RCC 7860 (cell line): ENCODE data around the gene FICD.

Experiments used
- DNase-seq: peaks from one replicate; pipeline ENCODE4 v3.0.0-alpha.2; 2015; ENCODE audit warnings: low spot score
- FAIRE-seq: peaks from 2 replicates; lab custom pipeline; 2012; peaks lifted over from hg19 to GRCh38; lab: Jason Lieb, UNC

FICD gene

DNA sequence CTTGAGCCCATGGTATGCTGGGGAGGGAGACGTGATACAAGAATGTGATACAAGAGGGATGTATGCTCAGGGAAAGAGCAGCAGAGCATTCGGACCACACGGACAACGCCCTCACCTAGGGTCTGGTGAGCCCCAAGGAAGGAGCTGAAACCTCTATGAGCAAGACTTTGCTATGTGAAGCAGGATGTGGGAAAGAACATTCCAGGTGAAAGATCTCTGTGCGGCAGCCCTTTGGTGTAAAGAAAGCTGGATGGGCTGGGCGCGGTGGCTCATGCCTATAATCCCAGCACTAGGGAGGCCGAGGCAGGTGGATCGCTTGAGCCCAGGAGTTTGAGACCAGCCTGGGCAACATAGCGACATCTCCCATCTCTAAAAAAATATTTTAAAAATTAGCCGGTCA is 16.9 kb upstream of the FICD start:
- DNase-seq (no peak), FAIRE-seq (no peak)

DNA sequence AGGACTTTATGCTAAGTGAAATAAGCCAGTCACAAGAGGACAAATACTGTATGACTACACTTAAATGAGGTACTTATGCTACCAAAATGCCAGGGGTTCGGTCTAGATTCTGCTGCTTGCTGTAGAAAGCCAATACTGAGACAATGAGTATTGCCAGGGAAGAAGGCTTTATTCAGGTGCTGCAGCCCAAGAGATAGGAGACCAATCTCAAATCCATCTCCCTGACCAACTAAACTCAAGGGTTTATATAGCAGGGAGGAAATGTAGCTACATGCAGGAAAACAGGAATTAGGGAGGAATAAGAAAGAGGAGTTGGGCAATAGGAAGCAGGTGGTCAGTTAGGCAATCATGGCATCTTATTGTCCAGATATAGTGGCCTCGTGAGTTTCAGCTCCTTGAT is 12.2 kb upstream of the FICD start:
- FAIRE-seq: no peak

DNA sequence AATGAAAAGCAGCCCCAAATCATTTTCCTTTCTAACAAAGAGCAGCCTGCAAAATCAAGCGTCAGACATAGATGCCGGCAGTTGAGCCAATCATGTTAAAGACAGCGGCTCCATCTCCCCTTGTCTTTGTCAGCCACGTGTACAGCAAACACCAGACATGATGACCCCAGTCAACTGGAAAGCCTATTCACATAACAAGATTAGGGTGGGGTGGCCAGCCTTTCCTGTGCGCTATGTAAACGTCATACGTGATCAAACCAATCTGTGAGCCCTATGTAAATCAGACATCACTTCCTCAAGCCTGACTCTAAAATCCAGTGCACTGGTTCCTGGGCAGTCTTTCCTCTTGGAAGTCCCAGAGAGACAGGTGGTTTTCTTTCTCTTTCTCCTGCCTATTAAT is 9.9 kb upstream of the FICD start:
- FAIRE-seq: no peak
- no peak for DNase-seq

More for the DNA sequence above, 12.2 kb upstream of the FICD start:
- no peak for DNase-seq

DNA sequence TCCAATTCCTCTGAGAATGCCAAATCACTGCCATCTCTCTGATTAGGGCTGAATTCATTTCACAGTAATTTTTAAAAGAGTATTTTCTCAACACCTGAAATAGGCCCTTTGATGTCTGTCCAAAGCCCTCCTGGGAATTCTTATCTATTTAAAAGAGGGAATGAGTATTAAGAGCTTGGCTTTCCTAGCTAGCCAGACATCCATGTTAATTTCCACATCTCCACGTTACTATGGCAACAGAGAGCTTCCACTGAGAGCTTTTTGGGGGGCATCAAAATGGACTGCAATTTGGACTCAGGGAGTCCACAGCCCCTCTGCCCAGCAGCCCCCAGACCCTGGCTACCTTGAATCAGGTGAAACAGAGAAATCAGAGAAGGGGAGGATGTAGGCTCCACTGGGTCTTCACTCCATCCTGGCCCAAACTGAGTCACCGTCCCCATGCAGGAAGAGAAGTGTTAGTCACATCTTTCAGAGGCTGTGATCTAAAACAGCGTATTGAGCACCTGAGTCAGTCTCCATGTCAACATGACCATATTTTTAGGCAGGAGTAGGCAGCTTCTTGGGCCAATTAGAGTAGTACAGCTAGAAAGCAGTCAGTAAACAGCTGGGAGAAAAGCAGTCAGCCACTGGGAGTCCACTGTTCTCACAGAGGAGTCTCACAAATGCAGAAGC is 7.0 kb upstream of the FICD start:
- FAIRE-seq (no peak), DNase-seq (peak; percentile 60)

DNA sequence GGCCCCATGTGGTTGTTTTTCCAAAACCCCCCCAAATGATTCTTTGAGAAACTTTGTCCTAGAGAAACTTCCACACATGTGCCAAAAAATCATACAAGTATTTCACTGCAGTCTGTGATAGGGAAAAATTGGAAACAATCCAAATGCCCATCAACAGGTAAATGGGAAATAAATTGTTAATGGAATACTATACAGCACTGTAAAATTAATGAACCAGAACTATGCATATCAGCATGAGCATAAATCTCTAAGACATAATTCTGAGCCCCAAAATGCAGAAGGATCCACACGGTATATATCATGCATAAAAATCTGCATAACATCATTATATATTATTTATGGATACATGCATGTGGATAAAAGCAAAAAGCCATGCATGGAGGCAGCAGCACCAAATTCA is 5.3 kb upstream of the FICD start:
- DNase-seq (no peak), FAIRE-seq (no peak)

DNA sequence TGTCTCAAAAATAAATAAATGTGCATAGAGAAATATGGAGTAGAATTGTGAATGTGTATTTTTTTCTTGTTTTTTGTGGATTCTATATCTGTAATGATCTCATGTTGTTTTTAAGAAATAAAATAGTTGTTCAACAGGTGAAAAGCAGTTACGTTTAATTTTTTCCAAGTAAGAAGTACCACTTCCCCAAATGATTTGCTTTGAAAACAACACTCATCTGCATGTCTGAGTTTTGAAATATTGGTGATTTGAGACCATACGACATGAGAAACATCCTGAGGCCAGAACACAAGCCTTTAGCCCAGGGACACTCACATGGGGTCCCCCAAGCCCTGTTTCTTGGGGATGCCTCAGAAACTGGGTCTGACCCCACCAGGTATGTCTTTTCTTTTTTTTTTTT is 4.2 kb upstream of the FICD start:
- no peak for FAIRE-seq
- no peak for DNase-seq

DNA sequence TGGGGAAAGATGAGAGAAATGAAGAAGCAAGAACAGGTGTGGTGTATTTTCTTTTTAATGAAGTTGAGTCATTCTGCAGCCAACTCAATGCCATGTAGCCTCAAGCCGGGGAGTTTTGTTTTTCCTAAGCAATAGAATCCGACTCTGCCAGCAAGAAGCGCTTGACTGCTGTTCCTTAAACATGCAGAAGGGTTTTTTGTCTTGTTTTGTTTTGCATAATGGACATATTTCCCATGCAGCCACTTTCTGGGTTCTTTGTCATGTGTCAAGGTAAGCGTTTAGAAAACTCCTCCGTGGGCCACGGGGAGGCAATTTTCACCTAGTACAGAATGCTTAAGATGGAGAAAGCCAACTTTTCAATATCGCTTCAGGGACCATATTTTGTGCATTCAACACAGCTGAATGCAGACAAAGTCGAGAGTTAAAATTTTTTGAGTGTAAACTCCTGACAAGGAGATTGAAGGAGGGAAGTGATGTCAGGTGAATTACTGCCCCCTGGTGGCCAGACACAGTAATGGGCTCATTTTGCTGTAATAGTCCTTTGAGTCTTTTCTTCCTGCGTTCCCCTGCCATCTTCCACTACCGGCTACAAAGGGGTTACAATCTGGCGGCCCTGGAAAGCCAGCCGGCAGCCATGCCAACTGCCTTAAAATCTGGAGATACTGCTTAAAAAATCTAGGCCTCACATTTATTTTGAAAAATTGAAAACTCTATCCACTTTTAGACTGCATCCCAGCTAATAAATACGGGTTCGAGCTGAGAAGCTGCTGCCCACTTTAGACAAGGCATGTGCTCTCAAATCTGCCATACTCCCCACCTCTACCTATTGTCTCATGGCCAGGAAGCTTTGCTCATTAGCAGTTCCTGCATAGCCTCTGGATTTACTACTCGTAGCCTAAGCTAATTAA is 3.2 kb upstream of the FICD start:
- peak; percentile 35 for DNase-seq
- no peak for FAIRE-seq

DNA sequence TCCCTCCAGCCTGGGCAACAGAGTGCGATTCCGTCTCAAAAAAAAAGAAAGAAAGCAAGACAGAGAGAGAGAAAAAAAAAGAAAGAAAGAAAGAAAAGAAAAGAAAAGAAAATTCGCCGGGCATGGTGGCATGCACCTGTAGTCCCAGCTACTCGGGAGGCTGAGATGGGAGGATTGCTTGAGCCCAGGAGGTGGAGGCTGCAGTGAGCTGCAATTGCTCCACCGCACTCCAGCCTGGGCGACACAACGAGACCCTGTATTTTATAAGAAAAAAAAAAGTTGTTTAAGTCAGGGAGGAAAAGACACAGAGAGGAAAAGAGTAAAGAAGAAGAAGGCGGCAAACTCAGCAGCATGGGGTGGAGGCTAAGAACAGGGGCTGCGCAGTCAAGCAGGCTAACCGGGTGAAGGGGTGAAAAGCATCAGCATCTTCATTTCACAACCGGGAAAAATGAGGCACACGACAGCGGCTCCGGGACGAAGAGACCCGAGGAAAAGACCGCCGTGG is 557 bp upstream of the FICD start:
- DNase-seq (no peak), FAIRE-seq (no peak)

DNA sequence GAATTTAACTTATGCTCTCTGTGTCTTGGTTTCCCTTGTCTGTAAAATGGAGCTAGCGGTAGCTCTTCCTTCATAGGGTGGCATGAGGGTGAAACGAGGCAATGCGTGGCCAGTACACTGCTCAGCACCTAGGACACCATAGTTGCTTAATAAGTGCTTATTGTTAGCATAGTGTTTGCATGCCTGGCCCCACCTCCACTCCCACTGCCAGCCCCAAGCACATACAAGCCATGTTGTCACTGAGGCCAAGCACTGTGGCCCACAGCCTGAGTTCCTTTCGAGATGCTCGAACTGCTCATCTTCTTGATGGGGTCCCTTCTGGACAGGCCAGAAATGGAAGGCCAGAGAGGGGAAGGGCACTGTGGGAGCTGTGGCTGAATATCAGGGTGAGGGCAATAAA is 839 bp downstream of the FICD start:
- no peak for DNase-seq
- FAIRE-seq: no peak

DNA sequence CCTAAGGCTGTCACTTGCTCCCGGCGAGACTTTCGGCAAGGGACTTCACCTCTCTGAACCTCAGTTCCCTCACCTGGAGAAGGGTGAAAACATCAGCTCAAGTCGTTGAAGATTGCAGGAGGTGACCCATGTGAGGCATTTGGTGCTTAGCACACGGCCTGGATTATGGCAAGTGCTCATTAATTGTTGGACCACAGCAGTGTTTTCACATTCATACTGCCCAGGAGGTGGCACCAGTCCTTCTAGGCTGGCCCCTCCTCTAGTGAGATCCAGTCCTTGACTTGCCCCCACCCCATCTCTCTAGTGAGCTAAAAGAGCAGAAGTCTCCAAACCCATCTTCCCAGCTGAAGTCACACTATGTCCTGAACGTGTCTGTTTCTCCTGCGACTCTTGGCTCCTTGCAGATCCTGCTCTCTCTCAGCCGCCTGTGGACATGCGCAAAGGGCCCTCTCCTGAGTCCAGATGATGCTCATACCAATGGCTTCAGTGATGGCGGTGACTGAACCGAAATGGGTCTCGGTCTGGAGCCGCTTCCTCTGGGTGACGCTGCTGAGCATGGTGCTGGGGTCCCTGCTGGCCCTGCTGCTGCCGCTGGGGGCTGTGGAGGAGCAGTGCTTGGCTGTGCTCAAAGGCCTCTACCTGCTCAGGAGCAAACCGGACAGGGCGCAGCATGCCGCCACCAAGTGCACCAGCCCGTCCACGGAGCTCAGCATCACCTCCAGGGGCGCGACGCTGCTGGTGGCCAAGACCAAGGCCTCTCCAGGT is 1.6 kb downstream of the FICD start:
- DNase-seq (no peak), FAIRE-seq (no peak)

DNA sequence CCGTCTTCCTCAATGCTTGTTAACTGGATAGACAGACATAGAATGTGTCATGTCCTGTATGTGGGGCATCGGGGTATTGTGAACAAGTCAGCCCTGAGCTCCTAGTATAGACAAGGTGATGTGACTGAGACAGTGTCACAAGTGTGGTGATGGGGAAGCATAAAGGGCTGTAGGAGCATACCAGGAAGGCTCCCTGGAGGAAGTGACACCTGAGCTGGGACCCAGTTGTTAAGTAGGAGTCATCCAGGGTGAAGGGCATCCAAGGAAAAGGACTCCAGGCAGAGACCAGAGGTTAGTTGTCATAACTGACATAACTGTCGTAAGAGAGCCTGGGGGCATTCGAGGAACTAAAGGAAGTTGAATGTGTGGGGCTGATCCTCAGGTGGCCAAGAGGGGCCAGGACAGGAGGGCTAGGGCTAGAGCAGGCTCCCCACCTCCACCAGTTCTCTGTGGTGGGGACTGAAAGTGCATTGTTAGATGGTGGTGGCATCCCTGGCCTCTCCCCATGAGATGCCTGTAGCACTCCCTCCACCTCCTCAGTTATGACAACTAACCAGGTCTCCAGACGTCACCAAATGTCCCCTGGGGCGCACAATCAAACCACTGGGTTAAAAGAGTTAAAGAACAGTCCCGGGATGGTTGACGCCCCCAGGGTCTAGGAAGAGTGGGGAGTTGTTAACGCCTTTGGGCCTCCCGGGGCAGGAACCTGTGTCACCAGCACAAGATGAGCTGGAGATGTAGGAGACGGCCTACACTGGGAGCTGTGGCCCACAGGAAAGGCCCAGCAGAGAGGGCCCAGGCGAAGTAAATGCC is 2.4 kb downstream of the FICD start:
- no peak for DNase-seq
- FAIRE-seq: no peak

DNA sequence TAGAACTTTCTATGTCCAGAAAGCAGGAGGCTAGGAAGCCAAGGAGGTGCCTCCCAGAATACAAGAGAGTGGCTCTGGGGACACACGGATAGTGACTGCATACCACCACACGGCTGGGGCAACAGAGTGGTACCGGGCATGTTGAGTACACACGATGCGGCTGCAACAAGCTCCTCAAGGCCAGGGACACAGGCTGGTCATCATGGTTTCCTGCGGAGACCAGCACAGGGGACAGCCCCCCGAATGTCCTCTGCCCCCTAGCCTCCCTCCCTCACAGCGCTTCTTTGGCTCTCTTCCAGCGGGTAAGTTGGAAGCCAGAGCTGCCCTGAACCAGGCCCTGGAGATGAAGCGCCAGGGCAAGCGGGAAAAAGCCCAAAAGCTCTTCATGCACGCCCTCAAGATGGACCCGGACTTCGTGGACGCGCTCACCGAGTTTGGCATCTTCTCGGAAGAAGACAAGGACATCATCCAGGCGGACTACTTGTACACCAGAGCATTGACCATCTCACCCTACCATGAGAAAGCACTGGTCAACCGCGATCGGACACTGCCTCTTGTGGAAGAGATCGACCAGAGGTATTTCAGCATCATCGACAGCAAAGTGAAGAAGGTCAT is 3.1 kb downstream of the FICD start:
- FAIRE-seq: no peak

DNA sequence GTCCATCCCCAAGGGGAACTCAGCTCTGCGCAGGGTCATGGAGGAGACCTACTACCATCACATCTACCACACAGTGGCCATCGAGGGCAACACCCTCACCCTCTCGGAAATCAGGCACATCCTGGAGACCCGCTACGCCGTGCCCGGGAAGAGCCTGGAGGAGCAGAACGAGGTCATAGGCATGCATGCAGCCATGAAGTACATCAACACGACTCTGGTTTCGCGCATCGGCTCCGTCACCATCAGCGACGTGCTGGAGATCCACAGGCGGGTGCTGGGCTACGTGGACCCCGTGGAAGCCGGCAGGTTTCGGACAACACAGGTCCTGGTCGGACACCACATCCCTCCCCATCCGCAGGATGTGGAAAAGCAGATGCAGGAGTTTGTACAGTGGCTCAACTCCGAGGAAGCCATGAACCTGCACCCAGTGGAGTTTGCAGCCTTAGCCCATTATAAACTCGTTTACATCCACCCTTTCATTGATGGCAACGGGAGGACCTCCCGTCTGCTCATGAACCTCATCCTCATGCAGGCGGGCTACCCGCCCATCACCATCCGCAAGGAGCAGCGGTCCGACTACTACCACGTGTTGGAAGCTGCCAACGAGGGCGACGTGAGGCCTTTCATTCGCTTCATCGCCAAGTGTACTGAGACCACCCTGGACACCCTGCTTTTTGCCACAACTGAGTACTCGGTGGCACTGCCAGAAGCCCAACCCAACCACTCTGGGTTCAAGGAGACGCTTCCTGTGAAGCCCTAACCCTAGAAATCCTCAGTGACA is 3.8 kb downstream of the FICD start:
- FAIRE-seq: no peak
- DNase-seq: no peak

More for the DNA sequence above, 3.1 kb downstream of the FICD start:
- DNase-seq: no peak

DNA sequence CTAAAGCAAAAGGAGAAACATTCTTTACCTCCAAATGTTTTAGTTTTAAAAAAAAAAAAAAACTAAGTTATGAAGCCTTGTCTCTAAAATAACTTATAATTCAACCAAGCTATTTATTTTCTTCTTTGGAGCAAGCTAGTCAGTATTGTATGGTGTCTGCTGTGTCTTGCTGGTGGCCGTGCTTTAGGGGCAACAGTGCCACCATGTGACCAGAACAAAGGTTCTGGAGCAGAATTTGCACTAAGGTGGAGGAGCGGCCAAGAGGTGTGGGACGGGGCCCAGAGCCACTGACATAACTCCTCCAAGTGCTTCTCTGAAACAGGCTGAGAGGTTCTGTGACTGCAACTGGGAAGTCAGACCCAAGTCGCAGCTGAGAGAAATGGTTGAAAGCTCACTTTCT is 4.5 kb downstream of the FICD start:
- DNase-seq: no peak
- FAIRE-seq: no peak

DNA sequence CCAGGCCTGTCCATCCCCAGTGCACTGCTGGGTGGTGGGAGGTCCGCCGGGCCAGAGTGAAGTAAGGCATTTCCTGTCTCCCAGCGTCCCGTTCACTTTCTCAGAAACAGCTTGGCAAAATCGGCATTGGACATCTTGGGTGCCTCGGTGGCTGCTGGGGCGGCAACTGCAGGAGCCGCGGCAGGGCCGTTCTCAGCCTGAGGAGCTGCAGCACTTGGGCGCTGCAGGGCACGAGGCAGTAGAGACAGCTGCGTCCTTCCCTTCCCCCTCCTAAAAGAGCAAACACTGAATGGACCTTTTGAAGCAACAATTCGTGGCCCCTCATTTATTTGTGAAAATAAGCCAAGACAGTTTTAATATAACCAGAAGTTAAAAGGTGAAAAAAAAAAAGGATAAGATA is 8.3 kb downstream of the FICD start:
- FAIRE-seq: no peak
- no peak for DNase-seq

DNA sequence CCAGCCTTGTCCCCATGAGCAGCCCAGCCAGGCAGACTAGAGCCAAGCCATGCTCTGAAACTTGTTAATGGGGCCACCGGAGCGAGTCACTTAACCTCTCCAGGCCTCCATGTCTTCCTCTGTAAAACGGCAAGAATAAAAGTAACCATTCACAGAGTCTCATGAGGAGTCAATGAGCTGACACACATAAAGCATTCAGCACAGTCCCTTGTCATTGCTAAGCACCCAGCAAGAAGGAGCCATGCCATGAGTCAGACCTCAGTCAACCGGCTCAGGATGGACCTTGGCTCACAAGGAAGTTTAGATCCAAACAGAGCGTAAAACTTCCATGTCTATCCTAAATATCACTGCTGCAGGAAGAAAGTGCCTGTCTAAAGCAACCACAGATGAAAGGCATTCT is 10.6 kb downstream of the FICD start:
- DNase-seq (peak; percentile 86), FAIRE-seq (peak; percentile 89)

DNA sequence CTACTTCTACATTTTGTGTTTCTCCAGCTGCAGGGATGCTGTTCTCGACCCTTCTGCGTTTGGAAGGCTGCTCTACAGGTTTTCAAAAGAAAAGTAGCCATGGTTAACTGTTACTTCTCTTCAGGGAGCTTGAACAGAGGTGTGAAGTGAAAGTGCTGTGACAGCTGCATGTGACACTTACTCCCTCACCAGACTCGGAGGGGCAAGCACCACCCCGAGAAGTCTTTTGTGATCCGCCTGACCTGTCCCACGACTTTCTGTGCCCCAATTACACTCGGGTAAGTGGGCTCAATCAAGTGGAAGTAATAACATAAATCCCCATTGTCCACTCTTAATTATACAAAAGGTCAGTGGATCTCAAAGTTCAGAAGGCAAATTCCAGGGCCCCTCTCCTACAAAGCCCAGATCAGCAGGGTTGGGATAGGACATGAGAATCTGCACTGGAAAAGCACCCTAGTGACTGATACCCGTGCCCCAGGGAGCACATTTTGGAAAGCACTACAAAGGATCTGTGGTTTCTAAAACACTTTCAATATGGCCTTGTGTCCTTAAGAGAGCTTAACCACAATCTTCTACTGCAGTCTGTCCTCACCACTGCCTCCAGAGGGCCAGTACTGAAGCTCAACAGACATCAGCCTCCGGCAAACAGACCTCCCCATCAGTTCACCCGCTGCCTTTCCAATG is 11.5 kb downstream of the FICD start:
- no peak for DNase-seq
- FAIRE-seq: no peak

DNA sequence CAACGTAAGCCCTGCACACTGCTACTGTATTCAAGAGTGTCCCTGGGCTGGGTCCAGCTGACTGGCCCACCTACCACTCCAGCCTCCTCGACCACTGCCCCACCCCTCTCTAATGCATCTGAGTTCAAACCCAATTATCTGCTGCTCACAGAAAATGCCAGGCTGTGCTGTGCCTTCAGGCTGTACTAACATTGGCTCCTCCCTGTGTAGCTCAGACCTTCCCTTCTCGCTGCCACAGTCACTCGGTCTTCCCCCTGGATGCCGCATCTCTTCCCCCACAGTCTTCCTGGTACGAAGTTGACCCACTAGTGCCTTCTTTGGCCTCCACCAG is 12.1 kb downstream of the FICD start:
- no peak for FAIRE-seq
- no peak for DNase-seq

DNA sequence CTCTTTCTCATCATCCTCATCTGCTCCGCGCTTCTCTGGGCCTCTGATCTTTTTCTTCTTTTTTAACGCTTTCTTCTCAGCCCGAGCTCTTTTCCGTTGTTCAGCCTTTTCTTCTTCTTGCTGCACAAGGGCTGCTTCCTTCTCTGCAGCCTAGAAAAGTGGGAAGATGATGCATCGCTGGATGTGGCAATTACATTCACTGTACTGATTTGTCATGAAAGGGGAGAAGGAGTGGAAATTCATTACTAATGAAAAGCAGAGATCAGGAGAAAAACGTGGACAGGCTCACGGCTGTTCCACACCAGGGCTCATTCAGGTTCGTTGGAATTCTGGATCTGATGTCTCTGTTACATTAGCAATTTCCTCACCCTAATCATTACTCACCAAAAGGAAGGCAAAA is 15.1 kb downstream of the FICD start:
- FAIRE-seq: no peak
- no peak for DNase-seq
